C4-2B (cell line): ENCODE results near the gene TNFSF9.

ENCODE experiments used
- ZFX ChIP-seq: fragments of 450-650 bp; IDR thresholded peaks from 2 replicates; pipeline ENCODE4 v1.6.1; 2017
- TF ChIP-seq, protein P1 (sequence below): fragments of 450-650 bp; conservative IDR thresholded peaks from 2 replicates; pipeline ENCODE4 v1.5.1; 2017; ENCODE audit warnings: mild to moderate bottlenecking

DNA sequence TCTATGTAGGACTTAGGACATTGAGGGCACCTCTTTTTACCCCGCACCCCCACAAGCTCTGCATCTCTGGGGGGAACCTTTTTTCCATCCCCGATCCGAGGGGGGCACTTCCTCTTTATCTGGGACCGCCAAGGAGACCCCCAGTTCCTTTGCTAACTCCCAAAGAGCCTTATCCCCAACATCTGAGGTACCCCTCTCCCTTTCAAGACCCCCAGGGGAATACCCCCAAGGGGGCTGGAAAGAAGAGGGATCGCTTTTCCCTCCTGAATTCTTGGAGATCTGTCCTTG is 1.1 kb downstream of the TNFSF9 start:
- TF ChIP-seq, protein P1, sequence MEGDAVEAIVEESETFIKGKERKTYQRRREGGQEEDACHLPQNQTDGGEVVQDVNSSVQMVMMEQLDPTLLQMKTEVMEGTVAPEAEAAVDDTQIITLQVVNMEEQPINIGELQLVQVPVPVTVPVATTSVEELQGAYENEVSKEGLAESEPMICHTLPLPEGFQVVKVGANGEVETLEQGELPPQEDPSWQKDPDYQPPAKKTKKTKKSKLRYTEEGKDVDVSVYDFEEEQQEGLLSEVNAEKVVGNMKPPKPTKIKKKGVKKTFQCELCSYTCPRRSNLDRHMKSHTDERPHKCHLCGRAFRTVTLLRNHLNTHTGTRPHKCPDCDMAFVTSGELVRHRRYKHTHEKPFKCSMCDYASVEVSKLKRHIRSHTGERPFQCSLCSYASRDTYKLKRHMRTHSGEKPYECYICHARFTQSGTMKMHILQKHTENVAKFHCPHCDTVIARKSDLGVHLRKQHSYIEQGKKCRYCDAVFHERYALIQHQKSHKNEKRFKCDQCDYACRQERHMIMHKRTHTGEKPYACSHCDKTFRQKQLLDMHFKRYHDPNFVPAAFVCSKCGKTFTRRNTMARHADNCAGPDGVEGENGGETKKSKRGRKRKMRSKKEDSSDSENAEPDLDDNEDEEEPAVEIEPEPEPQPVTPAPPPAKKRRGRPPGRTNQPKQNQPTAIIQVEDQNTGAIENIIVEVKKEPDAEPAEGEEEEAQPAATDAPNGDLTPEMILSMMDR: no peak
- TF ChIP-seq ZFX: no peak
